OCI-M2 (cell line): ENCODE results near the gene TSPO2.

Experiments used
- DNase-seq: peaks from one replicate; lab custom pipeline; 2025; ENCODE audit not compliant: unreplicated experiment; lab: John Stamatoyannopoulos, UW

TSPO2 gene

GRCh38 chr6:41027241-41027640 lies 15.0 kb upstream of the TSPO2 start:
- DNase-seq = no peak

- DNase-seq = no peak
Observed at GRCh38 chr6:41027799-41028560, 14.3 kb upstream of the TSPO2 start.

- DNase-seq = no peak
Observed at GRCh38 chr6:41028561-41029412, 13.5 kb upstream of the TSPO2 start.

- no peak for DNase-seq
Observed at GRCh38 chr6:41032830-41033229, 9.4 kb upstream of the TSPO2 start.

GRCh38 chr6:41033776-41034175 lies 8.5 kb upstream of the TSPO2 start:
- no peak for DNase-seq

GRCh38 chr6:41036186-41036585 lies 6.1 kb upstream of the TSPO2 start:
- no peak for DNase-seq

GRCh38 chr6:41036601-41037000 lies 5.7 kb upstream of the TSPO2 start:
- DNase-seq = no peak

GRCh38 chr6:41037107-41037900 lies 5.0 kb upstream of the TSPO2 start:
- DNase-seq = no peak

GRCh38 chr6:41038205-41038604 lies 4.1 kb upstream of the TSPO2 start:
- DNase-seq = no peak

GRCh38 chr6:41039060-41039998 lies 2.9 kb upstream of the TSPO2 start, which contains the start of gene UNC5CL:
TSS of gene UNC5CL (minus strand) at chr6:41039221. CDS start at chr6:41035074, 4,147 bp downstream.
- DNase-seq = no peak

GRCh38 chr6:41040101-41040939 lies 1.9 kb upstream of the TSPO2 start:
- no peak for DNase-seq

GRCh38 chr6:41040940-41041536 lies 1.2 kb upstream of the TSPO2 start:
- DNase-seq = no peak

- DNase-seq = no peak
Observed at GRCh38 chr6:41043151-41043550, 884 bp downstream of the TSPO2 start.

- DNase-seq = no peak
Observed at GRCh38 chr6:41045664-41046063, 3.4 kb downstream of the TSPO2 start.

GRCh38 chr6:41046084-41046483 lies 3.8 kb downstream of the TSPO2 start:
- DNase-seq = no peak

GRCh38 chr6:41047306-41047705 lies 5.0 kb downstream of the TSPO2 start:
- no peak for DNase-seq

GRCh38 chr6:41047745-41048732 lies 5.8 kb downstream of the TSPO2 start:
- DNase-seq = no peak

GRCh38 chr6:41049521-41049920 lies 7.3 kb downstream of the TSPO2 start:
- no peak for DNase-seq
